ENCODE results near the gene RAPGEF1.

- peak in 1 of 3 experiments; percentile 42 for TF ChIP-seq CTCF (IDR thresholded peaks at IDR 0.05)
- TF ChIP-seq POLR2AphosphoS5 (IDR thresholded peaks at IDR 0.05; ENCODE audit: insufficient read depth in 1 of 2, low read depth in 1 of 2) = no peak
These were observed 7.5 kb upstream of the RAPGEF1 start for GRCh38 chr9:131747352-131747751.

Measured in vagina (tissue), 2 donors.